ENCODE measurements around the gene SLC3A2.
"Not testable (repeated sequence)": the region's sequence is repeated elsewhere in the genome, so short reads cannot be mapped to it uniquely, and the experiment has no call there.

Gene SLC3A2

DNA sequence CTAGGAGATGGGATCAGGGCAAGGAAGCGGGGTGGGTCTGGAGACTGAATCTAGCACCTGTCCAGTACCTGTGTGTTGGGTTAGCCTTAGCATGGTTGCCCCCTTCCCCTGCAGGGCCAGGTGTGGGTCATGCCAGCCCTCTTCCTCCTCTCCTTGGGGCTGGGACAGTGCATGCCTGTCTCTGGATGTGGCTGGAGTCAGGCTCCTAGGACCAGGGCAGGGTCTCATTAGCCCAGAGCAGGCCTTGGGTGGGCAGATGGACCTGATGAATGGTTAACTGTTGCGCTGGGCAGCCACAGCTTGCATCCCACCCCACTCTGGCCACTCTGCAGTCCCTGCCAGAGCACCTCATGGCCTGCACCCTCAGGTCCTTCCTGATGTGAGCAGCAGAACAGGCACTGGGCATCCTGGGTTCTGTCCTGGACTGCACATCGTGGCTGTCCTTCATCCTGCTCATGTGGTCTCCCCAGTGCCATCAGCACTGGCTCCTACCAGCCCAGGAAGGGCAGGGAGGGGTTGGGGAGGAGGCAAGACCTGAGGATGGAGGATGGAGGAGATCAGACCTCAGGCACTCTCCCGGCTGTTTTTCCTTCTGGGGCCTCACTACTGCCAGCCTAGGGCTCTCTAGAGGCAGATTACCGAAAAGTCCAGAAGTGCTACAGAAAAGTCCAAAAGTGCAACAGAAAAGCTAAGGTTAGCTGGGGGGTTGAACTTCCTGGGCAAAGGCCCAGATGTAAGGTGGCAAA, 53.2 kb downstream of the SLC3A2 start:
- no peak for DNase-seq

DNA sequence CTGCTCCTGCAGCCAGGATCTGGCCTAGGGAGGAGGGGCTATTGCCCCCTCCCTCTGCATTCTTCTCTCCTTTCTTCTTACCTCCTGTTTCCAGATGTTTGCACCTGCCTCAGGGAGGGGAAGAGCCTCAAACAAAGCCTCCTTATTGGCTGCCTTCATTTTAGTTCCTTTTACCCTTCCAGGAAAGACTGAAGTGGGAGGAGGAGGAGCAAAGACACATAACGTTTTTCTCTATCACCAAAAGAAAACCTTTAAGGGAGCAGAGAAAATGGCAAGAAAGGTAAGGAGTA, 53.7 kb downstream of the SLC3A2 start:
- DNase-seq: no peak

DNA sequence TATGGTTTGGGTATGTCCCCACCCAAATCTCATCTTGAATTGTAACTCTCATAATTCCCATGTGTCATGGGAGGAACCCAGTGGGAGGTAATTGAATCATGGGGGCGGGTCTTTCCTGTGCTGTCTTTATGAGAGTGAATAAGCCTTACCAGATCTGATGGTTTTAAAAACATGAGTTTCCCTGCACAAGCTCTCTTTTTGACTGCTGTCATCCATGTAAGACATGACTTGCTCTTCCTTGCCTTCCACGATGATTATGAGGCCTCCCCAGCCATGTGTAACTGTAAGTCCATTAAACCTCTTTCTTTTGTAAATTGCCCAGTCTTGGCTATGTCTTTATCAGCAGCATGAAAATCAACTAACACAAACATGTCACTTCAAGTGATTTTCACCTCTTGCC, 56.8 kb downstream of the SLC3A2 start:
- DNase-seq: not testable (repeated sequence)
